Testis (tissue), 3 donors: ENCODE measurements around the gene TPST1. TPM values are rescaled to one million over a fixed set of nuclear protein-coding genes. Genes with fewer than 3 reads are reported as not detected.
A peak's percentile ranks its signal among the peaks of the same experiment; 100 is the strongest.

Experiments
- DNase-seq: peaks from one replicate; pipeline ENCODE4 v3.0.0-alpha.2; 2019
- H3K27ac ChIP-seq, 2 donors: fragments of 200-600 bp; sonication (generic); one replicate each; pipeline ENCODE4 v1.5.1; 2019
- H3K27me3 ChIP-seq: fragments of 200-600 bp; sonication (generic); one replicate; pipeline ENCODE4 v1.5.1; 2019
- H3K36me3 ChIP-seq: fragments of 200-600 bp; sonication (generic); one replicate; pipeline ENCODE4 v1.5.1; 2017; ENCODE audit warnings: low read depth; ENCODE audit errors: missing control alignments
- H3K4me1 ChIP-seq: fragments of 200-600 bp; sonication (generic); one replicate; pipeline ENCODE4 v1.5.1; 2019
- H3K4me3 ChIP-seq, 2 donors: fragments of 200-600 bp; sonication (generic); one replicate each; pipeline ENCODE4 v1.5.1; 2017 to 2019
- H3K9me3 ChIP-seq: fragments of 200-600 bp; sonication (generic); one replicate; pipeline ENCODE4 v1.5.1; 2017
- POLR2A ChIP-seq: fragments of 450-650 bp; IDR thresholded peaks from one replicate; pipeline ENCODE4 v1.6.1; 2017; ENCODE audit warnings: antibody characterized with exemption, mild to moderate bottlenecking, moderate library complexity
- WGBS, 2 donors: methylation state at CpG; one replicate each; pipeline ENCODE4 v1.1.5; 2018; 5-methylcytosine and 5-hydroxymethylcytosine counted together
- intact Hi-C: fragments of 100-400 bp; cut with DNase I; formaldehyde crosslinking; loops from one replicate; pipeline ENCODE4 v1.15.1; 2023; ENCODE audit warnings: low total_unique reads
- polyA plus RNA-seq: library from polyadenylated mRNA; stranded (reverse); fragments of 350-450 nt; fragmentation: Illumina TruSeq; extraction: RNeasy Lipid Tissue Mini Kit (QIAGEN cat#74804); gene quantifications from one replicate; pipeline ENCODE4 v1.2.3, GENCODE V29; 2014; ENCODE audit warnings: low read depth, low replicate concordance; ENCODE audit not compliant: insufficient read depth
- total RNA-seq, 2 donors: library from RNA; depleted of rRNA; stranded (reverse); fragments of >200 nt; gene quantifications; one replicate each; pipeline ENCODE4 v1.2.3, GENCODE V29; 2016
- TF ChIP-seq, protein P1 (sequence below), 3 experiments: fragments of 450-650 bp in 2 of 3; fragments of 200-600 bp in 1 of 3; sonication (generic) in 1 of 3; IDR thresholded peaks; one replicate each; pipeline ENCODE4 v1.5.1; 2016 to 2019; ENCODE audit warnings: antibody characterized with exemption in 3 of 3, mild to moderate bottlenecking in 2 of 3, moderate library complexity in 1 of 3

TPST1 gene
- total and polyA plus RNA-seq, 3 donors from 2014 or later = 34.7 to 55.7 (median 40.7) TPM

DNA sequence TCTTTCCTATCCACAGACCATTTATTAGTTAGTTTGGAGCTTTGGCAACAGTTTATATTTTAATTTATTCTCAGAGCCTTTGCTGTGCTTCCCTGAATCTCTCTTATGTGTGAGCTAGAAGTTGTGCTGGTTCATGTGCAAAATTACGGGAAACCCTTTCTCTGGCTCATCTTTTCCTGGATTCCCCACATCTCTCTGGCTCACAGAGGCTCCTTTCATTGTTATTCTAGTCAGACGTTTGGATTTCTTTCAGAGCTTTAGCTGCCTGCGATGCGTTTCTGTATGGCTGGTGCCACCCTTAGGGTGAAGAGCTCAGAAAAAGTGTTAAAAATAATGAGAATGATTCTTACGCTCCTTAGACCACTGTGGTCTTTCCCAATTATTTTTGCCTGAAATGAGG lies 53.3 kb downstream of the TPST1 start:
- no peak for DNase-seq
- H3K27me3 ChIP-seq = no peaks in the 10 kb centered on the region
- H3K9me3 ChIP-seq = no peaks in the 10 kb centered on the region
- intact Hi-C loops = no loop called here
- TF ChIP-seq POLR2A = no peak
- TF ChIP-seq, protein P1, sequence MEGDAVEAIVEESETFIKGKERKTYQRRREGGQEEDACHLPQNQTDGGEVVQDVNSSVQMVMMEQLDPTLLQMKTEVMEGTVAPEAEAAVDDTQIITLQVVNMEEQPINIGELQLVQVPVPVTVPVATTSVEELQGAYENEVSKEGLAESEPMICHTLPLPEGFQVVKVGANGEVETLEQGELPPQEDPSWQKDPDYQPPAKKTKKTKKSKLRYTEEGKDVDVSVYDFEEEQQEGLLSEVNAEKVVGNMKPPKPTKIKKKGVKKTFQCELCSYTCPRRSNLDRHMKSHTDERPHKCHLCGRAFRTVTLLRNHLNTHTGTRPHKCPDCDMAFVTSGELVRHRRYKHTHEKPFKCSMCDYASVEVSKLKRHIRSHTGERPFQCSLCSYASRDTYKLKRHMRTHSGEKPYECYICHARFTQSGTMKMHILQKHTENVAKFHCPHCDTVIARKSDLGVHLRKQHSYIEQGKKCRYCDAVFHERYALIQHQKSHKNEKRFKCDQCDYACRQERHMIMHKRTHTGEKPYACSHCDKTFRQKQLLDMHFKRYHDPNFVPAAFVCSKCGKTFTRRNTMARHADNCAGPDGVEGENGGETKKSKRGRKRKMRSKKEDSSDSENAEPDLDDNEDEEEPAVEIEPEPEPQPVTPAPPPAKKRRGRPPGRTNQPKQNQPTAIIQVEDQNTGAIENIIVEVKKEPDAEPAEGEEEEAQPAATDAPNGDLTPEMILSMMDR (IDR thresholded peaks at IDR 0.05) = no peak
- no peak overlapping the region for H3K27ac ChIP-seq
- no peaks in the 10 kb centered on the region for H3K36me3 ChIP-seq
- 53 to 62% methylated on average over 5 of the region's 5 CpGs for WGBS, 2 donors
- no peaks in the 10 kb centered on the region for H3K4me1 ChIP-seq
- H3K4me3 ChIP-seq = no peak overlapping the region

GRCh38 chr7:66261941-66262340 lies 56.8 kb downstream of the TPST1 start:
- intact Hi-C loops = no loop called here
- Histone ChIP-seq H3K36me3 (no peaks in the 10 kb centered on the region), H3K27me3 (no peaks in the 10 kb centered on the region), H3K4me1 (peaks cover 6% of the 10 kb centered on the region), H3K9me3 (no peaks in the 10 kb centered on the region), H3K4me3 (no peak overlapping the region), H3K27ac (no peak overlapping the region)
- TF ChIP-seq, protein P1 (IDR thresholded peaks at IDR 0.05) = no peak
- no peak for TF ChIP-seq POLR2A
- DNase-seq = no peak

- no peak for TF ChIP-seq POLR2A
- TF ChIP-seq, protein P1 (IDR thresholded peaks at IDR 0.05) = no peak
- no peak for DNase-seq
- H3K4me3 ChIP-seq = no peak overlapping the region
- peaks cover 10% of the 10 kb centered on the region for H3K4me1 ChIP-seq
- no peaks in the 10 kb centered on the region for H3K9me3 ChIP-seq
- intact Hi-C loops = no loop called here
- 84 to 88% methylated on average over 1 of the region's 1 CpG for WGBS, 2 donors
- H3K27me3 ChIP-seq = no peaks in the 10 kb centered on the region
- H3K27ac ChIP-seq = no peak overlapping the region
- no peaks in the 10 kb centered on the region for H3K36me3 ChIP-seq
These were observed 58.8 kb downstream of the TPST1 start for GRCh38 chr7:66263936-66264335.

DNA sequence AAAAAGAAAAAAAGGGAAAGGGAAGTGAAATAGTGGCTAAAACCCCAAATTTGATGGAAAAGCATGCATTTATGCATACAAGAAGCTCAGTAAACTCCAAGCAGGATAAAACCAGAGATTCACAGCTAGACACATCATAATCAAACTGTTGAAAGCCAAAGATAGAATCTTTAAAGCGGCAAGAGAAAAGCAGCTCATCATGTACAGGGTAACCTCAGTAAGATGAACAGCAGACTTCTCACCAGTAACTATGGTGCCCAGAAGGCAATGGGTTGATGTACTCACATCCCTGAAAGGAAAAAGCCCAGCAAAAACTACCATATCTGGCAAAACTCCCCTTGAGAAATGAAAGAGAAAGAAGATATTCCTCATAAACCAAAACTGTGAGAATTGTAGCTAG lies 60.4 kb downstream of the TPST1 start:
- TF ChIP-seq, protein P1 (IDR thresholded peaks at IDR 0.05) = no peak
- TF ChIP-seq POLR2A = no peak

DNA sequence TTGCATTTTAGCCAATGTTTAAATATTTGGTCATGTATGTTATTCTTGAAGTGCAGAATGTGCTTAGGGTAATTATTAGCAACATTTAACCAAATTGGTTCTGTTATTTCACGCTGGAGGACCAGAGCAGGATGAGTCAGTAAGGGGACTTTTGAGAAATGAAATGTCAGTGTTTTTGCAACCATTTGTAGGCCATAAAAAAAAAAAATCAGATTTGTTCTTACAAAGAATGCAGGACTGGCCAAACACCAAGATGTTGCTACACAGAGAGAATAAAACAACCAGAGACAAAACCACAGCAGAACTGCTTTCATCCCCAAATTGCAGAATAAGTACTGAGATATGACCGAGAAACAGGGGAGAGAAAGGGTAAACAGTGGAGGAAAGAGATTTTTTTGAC lies 62.1 kb downstream of the TPST1 start:
- WGBS, 2 donors = 27 to 38% methylated on average over 2 of the region's 2 CpGs
- no peaks in the 10 kb centered on the region for H3K27me3 ChIP-seq
- no peaks in the 10 kb centered on the region for H3K9me3 ChIP-seq
- peak overlapping the region in 1 of 2 donors; percentile 9 for H3K27ac ChIP-seq
- no peak overlapping the region for H3K4me3 ChIP-seq
- peak; percentile 74 for DNase-seq
- TF ChIP-seq, protein P1 (IDR thresholded peaks at IDR 0.05) = no peak
- TF ChIP-seq POLR2A = no peak
- H3K4me1 ChIP-seq = peaks cover 10% of the 10 kb centered on the region
- H3K36me3 ChIP-seq = no peaks in the 10 kb centered on the region
- intact Hi-C loops = no loop called here

More for the DNA sequence above, 60.4 kb downstream of the TPST1 start:
- intact Hi-C loops = no loop called here
- Histone ChIP-seq H3K27me3 (no peaks in the 10 kb centered on the region), H3K36me3 (no peaks in the 10 kb centered on the region), H3K4me1 (peaks cover 10% of the 10 kb centered on the region), H3K4me3 (no peak overlapping the region), H3K9me3 (no peaks in the 10 kb centered on the region), H3K27ac (no peak overlapping the region)
- WGBS, 2 donors = 95 to 100% methylated on average over 1 of the region's 1 CpG
- no peak for DNase-seq
